Measurements from ENCODE around the gene CHST11.

CHST11 gene

DNA sequence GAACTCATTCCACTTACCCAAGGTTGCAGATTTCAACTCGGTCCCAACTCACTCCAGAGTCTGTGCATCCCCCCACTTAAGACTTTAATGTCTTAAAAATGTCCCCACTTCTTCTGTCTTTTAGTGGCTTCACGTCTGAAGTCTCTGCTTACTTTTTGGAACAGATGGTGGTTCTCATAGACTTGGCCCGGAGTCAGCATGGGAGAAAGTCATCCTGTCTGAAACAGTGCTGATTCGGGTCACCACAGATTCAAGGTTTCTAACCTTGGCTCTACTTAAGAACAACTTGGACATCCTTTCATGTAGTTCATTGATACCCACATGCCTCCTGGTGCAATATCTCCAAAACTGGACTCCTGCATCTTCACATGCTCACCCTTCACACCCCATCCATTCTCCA lies 26.0 kb downstream of the CHST11 start:
- no peak overlapping the region for H3K4me3 ChIP-seq (replicated peaks; ENCODE audit: low read depth, low read length)
- DNase-seq (ENCODE audit: low read depth), result peak; percentile 21
- TF ChIP-seq, protein P1, sequence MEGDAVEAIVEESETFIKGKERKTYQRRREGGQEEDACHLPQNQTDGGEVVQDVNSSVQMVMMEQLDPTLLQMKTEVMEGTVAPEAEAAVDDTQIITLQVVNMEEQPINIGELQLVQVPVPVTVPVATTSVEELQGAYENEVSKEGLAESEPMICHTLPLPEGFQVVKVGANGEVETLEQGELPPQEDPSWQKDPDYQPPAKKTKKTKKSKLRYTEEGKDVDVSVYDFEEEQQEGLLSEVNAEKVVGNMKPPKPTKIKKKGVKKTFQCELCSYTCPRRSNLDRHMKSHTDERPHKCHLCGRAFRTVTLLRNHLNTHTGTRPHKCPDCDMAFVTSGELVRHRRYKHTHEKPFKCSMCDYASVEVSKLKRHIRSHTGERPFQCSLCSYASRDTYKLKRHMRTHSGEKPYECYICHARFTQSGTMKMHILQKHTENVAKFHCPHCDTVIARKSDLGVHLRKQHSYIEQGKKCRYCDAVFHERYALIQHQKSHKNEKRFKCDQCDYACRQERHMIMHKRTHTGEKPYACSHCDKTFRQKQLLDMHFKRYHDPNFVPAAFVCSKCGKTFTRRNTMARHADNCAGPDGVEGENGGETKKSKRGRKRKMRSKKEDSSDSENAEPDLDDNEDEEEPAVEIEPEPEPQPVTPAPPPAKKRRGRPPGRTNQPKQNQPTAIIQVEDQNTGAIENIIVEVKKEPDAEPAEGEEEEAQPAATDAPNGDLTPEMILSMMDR (IDR thresholded peaks at IDR 0.05; ENCODE audit: low read length, missing control alignments), result no peak

DNA sequence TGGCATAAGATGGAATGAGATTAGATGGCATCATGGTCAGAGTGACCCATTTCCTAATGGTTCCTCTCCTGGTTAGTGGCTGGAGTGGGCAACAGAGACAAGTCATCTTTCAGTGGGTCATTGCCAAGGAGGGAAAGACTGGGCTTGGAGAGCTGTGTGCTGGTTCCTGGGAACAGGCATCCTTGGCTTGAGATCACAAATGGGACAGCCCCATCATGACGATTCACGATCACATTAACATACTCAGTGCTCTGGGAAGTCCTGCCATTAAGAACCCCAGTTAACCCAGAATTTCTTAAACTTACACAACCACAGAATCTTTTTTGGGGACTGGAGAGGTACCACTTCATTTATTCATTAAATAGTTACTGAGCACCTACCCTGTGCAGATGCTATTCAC lies 27.3 kb downstream of the CHST11 start:
- TF ChIP-seq, protein P1 (IDR thresholded peaks at IDR 0.05; ENCODE audit: low read length, missing control alignments), result no peak
- DNase-seq (ENCODE audit: low read depth), result no peak
- no peak overlapping the region for H3K4me3 ChIP-seq (replicated peaks; ENCODE audit: low read depth, low read length)

DNA sequence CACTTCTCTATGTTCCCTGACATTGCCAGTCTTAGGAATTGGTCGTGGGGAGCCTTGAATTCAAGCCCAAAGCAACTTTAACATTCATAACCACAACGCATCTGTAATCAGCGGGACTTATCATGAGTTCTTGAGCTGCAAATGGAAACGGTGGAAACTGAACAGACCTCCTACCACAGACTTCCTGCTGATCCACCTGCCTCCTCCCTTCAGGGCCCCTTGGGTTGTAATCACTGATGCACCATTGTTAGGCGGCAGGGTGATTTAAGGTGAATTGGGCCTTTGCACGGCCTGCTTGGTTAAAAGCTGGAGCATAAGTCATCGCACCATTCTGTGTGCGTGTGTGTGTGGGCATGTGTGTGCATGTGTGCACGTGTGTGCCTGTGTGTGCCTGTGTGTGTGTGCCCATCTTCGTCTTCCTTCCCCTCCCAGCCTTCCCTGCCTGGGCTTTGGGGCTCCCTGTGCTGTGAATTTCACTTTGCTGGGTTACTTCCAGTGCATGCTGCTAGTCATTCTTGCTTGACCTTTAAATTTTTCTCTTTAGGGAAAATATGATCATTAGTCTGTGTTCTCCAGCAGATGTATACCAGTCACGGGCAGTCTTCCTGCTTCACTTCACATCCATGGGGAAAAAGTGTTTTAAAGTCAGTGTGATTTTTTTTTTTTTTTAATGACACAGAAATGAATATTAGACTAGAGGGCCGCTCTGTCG lies 29.1 kb downstream of the CHST11 start:
- TF ChIP-seq, protein P1 (IDR thresholded peaks at IDR 0.05; ENCODE audit: low read length, missing control alignments), result no peak
- DNase-seq (ENCODE audit: low read depth), result no peak
- no peak overlapping the region for H3K4me3 ChIP-seq (replicated peaks; ENCODE audit: low read depth, low read length)

DNA sequence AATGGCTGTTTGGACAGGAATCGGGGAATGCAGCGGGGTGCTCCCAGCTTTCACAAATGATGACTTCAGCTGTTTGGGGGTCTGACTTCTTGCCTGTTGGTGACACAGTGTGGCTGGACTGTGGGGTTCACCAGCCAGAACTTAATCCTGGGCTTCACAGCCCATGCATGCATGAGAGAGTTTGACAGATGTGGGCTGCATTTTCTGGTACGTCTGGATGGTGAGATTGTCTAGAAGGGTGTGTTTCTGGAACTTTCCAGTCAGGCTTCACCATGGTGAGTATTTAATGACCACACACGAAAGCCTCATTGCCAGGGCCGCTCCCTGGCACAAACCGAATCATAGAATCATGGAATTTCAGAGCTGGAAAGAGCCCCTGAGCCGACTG lies 29.6 kb downstream of the CHST11 start:
- no peak for DNase-seq (ENCODE audit: low read depth)
- TF ChIP-seq, protein P1 (IDR thresholded peaks at IDR 0.05; ENCODE audit: low read length, missing control alignments), result no peak
- no peak overlapping the region for H3K4me3 ChIP-seq (replicated peaks; ENCODE audit: low read depth, low read length)

DNA sequence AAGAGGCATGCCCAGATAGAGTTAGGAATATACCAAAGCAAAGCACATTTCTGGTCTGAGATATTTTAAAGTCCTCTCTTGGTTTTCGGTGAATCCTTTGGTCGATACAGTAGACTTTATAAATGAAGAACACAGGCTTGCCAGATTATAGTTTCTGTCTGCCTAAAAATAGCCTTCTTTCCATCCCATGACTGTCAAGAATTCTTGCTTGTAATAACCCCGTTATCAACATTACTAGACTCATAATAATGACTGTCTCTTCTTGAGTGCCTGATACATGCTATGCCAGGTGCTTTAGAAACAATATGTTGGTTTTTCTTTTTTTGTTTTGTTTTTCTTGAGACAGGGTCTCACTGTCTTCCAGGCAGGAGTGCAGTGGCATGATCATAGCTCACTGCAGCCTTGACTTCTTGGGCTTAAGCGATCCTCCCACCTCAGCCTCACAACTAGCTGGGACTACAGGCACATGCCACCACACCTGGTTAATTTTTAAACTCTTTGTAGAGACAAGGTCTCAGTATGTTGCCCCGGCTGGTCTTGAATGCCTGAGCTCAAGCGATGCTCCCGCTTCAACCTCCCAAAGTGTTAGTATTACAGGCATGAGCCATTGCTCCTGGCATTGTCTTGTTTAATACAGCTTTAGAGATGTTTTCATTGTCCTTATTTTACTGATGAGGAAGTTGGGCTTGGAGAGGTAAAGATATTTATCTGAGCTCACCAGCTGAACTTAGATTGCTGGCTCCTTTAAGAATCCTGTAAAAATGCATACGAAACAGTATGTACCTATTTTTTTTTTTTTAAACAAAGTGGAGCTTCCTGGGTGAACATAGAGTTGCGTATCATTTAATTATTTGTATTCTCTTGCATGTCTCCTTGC lies 30.4 kb downstream of the CHST11 start:
- TF ChIP-seq, protein P1 (IDR thresholded peaks at IDR 0.05; ENCODE audit: low read length, missing control alignments), result no peak
- H3K4me3 ChIP-seq (replicated peaks; ENCODE audit: low read depth, low read length), result no peak overlapping the region
- DNase-seq (ENCODE audit: low read depth), result no peak

DNA sequence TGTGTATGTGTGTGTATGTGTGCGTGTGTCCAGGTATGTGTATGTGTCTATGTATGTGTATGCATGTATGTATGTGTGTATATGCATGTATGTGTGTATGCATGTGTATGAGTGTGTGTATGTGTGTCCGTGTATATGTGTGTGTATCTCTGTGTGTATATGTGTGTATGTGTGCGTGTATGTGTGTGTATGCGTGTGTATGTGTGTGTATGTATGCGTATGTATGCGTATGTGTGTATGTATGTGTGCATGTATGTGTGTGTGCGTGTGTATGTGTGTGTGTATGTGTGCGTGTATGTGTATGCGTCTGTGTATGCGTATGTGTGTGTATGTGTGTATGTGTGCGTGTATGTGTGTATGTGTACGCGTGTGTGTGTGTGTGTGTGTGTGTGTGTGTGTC lies 31.6 kb downstream of the CHST11 start:
- H3K4me3 ChIP-seq (replicated peaks; ENCODE audit: low read depth, low read length), result no peak overlapping the region
- no peak for DNase-seq (ENCODE audit: low read depth)
- TF ChIP-seq, protein P1 (IDR thresholded peaks at IDR 0.05; ENCODE audit: low read length, missing control alignments), result no peak

Data from fibroblast of pulmonary artery (primary cell).